ENCODE data around the gene RPTOR.
A peak's percentile ranks its signal among the peaks of the same experiment; 100 is the strongest.

Gene RPTOR

DNA sequence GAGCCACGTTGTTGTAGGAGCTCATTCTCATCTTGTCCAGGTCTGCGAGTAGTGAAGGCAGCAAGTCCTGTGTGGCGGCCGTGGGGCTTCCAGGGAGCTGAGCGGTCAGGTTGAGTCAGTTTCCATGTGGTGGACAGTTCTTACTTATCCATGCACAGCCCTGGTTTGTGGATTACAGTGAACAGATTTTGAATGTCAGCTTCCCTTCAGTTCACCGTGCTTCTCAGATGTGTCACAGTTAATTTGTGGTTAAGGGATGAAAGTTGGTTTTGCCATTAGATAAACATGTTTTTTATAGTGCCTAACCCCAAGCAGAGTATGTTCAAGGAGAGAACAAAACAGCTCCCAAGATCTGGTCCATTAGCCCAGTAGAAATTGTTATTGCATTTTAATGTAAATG is 103.1 kb downstream of the RPTOR start:
- DNase-seq = no peak

DNA sequence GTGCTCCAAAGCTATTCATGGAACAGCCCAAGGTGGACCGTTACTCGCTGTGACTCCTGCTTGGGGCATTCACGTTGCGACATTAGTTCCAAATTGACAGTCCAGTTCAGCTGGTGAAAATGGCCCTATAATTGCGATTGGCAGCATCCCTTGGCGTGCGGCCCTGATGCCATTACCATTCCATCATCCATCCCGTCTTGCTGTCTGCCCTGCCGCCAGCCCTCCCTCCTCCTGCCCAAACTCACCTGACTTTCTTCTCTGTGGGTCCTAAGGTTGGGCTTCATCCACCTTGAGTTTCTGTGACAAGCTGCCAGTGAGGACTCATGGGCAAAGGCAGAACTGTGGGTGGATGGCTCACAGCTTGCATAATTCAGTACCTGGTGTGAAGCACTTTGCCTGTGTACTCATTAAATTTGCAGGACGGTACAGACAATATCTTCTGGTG is 104.6 kb downstream of the RPTOR start:
- DNase-seq = no peak

DNA sequence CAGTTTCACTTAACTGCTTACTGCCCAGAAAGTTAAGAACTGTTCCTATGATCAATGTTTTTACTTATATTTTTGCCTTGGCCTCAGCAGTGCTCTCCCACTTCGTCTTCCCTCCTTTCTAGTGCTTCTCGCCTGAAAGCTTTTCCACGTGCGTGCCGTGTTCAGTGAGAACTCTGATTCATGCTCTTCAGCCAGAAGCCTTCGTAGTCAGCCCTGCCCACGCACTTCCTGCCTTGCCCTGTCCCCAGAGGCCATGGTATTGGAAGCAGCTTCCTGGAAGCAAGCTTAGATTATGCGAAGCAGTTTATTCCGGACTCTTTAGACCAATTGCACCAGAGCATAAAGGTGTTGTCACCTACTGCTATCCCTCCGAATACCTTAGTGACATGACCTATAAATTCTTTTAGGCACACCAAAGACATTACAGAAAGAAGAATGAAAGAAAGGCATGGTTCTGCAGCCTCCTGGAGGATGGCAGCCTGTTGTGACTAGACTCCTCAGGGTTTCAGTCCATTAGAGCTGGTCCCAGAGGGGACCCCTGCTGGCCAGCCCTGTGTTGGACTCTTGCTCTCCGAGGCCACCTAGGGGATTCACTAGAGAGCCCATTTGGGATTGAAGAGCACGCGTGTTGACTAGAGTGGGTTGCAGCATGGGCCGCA is 105.2 kb downstream of the RPTOR start:
- peak; percentile 73 to 74 for DNase-seq

DNA sequence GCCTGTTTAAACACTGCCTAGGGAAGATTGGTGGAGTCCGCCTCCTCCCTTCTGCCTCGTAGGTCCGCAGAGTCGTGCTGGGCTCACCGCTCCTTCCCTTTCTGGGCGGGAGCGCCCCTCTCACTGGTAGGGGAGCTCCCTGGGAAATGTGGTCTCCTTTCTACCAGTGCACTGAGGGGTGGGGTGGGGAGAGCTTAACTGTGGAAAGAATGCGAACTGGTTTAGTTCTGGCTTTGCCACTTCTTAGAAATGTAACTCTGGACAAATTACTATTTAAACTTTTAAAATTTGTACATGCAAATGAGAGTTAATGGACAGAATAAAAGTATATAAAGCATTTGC is 105.7 kb downstream of the RPTOR start:
- DNase-seq = no peak

DNA sequence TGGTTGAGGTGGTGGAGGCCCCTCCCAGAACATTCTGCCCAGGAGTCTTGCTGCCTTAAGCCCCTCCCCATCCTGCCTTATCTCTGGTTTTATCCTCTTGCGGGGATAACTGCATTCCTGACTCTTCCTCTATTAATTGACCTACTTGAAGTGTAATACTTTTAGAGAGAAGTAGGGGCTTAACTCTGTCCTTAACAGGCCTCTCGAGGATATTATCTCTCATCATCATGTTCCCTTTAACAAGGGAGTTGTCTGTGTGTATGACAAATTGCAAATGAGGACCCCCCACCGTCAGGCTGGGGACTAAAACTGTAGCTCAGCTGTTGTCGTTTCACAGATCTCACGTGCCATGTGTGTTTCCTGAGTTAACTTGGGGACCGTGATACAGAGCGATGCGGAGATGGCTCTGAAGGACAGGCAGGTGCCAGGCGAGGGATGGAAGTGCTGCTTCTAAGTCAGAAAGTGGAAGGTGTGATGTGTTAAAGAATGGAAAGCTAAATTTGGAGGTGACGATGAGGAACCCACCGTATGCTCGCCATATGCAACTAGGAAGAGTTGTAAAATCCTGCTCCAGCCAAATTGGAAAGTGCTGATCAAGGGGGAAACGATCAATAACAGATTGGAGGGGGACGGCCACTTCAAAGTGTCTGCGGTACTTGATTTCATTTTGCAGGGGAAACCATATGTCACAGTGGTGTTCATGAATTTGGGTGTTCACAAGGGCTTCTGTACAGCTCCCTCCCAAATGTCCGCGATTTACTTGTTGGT is 106.3 kb downstream of the RPTOR start:
- no peak for DNase-seq

DNA sequence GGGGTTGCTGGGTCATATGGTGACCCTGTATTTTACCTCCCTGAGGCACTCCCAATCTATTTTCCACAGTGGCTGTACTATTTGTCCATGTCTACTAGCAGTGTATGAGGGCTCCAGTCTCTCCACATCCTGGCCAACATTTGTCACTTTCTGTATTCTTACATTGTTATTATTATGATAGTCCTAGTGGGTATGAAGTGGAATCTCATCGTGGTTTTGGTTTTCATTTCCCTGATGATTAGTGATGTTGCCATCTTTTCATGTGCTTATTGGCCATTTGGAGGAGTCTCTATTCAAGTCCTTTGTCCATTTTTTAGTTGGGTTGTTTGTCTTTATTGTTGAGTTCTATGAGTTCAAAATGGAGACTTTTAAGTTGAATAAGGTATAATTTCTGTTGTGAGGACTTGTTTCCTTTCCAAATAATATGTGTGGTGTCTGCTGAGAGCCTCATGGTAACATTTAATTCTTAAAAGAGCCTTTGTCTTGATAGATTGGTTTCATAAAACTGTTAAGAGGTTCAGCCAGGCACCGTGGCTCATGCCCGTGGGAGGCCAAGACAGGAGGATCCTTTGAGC is 108.2 kb downstream of the RPTOR start:
- DNase-seq = no peak

DNA sequence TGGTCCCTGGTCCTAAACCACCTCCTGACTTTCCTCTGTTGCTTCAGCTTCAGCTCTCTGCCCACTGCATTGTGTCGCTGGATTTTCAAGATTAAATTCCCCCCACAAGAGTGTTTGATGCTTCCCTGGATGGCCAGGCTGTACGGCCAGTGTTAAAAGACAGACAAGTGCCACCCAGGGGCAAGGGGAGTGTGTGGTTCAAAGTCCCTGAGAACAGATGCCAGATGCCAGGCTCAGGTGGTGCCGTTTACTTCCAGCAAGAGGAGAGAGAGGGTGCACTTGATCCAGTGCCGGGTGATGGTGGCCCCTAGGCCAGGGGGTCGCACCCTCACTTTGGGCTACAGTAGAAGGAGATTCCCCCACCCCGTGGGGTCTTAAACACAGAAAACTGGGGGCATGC is 109.2 kb downstream of the RPTOR start:
- DNase-seq = no peak

DNA sequence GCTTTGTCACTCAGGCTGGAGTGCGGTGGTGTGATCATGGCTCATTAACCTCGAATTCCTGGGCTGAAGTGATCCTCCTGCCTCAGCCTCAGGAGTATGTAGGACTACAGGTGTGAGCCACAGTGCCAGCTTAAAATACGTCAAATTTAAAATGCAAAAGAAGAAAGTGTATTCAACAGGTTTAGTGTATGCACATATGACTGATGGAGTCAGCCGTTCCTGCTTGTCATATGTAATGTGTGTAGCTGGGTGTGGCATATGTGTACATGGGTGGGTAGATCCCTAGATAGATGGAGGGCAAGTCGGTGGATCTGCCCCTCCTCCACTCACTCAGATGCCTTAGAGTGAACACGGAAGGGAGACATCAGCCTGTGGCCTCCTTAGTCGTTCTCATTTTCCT is 111.0 kb downstream of the RPTOR start:
- DNase-seq = no peak

DNA sequence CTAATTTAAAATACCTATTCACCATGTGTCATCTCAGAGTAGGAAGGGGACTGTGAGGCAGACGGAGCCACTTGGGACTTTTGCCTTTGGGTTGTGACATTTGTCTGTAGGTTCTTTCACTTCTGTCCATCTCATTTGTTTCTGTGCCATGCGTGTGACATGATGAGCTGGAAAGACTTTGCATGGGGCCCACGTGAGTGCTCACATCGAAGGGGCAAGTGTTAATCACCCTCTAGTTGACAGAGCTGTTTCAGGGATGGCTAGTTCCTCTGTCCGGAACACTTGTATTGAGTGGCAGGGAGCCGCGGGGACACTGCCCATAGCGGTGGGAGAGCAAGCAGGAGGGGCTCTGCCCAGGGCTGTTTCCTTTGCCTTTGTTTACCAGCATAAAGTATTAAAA is 112.0 kb downstream of the RPTOR start:
- DNase-seq = no peak

DNA sequence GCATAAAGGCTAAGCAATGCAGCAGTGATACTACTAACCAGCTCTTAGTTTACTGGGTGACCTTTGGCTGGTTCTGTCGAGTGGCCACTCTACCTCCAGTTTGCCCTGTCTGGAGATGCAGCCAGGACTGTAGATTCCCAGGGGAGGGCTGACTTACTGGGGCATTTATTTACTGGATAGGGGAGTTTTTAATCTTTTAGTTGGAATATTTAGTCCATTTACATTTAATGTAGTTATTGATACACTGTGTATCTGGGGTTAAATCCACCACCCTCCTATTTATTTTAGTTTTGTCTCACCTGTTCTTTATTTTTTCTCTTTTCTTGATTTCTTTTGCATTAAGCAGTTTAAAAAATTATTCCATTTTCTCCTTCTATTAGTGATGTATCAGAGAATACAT is 112.9 kb downstream of the RPTOR start:
- no peak for DNase-seq

DNA sequence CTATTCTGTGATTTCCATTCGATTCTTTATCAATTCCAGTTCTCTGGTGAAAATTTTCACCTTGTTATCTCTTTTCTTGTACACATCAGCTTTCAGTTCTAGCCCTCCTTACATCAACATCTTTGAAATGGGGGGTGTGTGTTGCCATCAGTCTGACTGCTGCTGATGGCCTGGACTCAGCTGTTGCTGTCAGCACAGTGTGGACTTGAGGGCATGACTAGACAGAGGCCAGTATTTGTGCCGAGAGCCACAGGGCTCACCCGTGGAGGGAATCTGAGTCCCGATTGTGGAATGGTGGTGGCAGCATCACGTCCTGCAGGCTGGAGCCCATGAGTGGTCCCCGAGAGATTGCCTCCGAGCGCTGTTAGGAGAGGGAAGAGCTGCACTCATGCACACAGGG is 114.2 kb downstream of the RPTOR start:
- DNase-seq = no peak

DNA sequence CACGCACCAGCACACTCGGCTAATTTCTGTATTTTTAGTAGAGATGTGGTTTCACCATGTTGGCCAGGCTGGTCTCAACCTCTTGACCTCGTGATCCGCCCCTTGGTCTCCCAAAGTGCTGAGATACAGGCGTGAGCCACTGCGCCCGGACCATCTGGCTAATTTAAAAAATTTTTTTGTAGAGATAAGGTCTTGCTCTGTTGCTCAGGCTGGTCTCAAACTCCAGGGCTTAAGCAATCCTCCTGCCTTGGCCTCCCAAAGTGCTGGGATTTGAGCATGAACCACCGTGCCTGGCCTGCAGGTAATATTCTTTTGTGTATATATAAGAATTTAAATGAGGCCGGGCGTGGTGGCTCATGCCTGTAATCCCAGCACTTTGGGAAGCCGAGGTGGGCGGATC is 115.0 kb downstream of the RPTOR start:
- no peak for DNase-seq

DNA sequence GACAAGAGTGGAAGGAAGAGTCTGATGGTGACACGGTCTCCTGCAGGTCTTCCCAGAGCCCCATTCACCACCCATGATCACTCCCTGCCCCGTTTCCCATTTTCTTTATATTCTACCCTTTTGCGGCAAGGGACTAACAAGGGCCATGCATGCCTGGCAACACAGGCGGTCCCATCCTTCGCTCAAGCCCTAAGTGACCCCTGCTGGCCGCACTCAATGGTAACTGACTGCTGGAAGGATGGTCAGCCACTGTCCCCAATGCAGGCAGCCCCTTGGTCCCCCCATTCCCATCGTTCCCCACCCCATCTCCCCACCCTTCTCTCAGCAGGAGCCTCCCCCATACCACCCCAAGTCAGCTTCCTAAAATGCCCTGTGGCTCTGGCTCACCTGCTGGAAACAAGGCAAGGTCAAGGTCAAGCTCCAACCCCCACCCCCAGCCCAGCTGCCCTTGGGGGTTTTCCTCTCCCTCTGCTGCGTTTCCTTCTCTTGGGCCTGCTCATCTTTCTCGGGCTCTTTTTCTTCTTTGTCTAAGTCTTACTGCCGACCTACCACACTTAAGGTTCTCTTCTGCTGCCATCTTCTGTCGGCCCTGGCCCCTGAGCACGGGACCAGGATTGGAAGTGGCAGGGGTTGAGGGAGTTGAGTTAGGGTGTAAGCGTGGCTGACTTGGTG is 116.0 kb downstream of the RPTOR start:
- no peak for DNase-seq

DNA sequence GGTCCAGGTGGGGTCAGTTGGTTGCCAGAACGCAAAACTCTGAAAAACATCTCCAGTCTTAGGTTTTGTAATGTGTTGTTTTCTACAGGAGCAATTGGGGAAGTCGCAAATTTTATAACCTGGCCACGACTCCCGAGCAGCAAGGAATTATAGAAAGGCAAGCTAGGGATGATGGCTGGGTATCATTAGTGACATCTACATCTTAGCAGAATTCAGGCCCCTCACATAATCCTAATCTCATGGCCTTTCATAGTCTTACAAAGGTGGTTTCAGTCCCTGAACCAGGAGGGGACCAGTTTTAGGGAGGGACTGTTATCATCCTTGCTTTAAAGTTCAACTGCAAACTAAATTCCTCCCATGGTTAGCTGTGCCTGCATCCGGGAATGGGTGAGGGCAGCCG is 117.9 kb downstream of the RPTOR start:
- peak in 1 of 2 experiments; percentile 14 for DNase-seq

DNA sequence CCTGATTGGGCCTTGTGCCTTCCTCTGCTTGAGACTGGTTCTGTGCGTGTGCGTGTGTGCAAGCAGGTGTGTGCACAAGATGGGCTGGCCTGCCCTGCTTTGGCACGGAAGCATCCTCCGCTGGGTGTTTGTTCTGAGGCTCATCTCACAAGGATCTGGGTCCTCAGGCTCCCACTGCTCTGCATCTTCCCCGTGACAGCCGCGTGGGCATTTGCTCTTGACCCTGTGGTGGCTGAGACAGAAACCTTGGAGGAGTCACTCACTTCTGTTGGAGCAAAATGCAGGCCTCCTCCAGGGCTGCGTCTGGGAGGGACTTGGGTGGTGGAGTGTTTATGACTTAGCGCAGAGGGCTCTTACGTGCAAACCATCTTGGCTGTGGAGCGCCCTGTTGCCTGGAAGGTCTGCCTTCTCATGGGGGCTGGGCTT is 119.2 kb downstream of the RPTOR start:
- no peak for DNase-seq

DNA sequence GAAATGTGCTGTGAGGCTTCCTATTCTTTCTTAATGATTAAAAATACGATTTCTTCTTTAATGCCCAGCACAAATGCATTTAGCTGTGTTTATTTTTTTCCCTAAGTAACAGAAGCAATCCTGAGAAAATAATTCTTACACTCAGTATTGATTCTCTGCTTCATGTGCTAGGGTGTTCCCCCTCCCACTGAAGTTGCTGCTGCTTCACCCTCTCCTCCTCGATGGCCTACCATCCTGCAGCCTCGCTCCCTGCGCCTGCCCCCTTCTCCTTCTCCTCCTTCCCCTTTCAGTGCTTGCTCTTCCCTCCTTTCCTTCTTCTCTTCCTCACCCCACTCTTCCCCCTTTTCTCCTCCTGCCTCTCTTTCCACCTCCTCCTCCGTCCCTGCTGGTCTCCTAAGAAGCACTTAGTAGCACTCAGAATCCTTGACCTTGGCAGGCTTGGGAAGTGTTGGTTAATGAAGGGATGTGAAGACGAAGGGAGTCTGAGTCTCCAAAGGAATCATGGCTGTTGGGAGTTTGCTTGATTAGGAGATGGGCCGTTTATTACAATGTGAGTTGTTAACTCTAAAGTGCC is 119.7 kb downstream of the RPTOR start:
- no peak for DNase-seq

DNA sequence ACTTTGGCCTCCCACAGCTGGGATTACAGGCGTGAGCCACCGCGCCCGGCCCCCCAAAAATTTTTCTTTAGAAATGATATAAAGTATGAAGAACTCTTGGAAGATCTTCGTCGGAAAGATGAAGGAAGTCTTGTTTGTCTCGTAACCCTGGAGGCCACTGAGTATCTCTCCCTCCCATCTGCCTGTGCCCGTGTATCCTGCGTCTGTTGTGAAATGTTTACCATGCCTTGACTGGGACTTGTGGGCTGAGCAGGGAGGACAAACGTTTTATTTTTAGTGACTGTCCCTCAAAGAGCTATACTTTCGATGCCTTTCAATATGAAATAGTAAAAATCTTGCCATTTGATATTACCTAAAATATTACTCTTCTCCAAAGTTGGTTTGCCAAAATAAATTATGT is 121.2 kb downstream of the RPTOR start:
- no peak for DNase-seq

DNA sequence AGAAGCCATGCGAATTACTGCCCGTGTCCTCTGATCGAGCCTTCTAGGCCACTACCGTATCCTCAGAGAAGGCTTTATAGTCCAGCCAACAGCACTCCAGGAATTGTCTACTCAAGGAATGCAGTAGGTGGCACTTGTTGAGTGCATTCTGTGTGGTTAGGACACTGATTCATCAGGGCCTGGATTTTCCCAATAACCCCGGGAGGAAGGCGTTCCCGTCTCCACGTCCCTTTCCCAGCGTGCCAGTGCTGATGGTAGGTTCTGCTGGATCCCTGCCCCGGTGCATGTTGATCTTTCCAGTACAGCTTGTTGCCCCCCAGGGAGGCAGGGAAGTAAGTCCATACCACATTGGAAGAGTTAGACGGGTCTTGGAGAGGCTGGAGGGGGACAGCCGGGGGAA is 122.2 kb downstream of the RPTOR start:
- DNase-seq = no peak

DNA sequence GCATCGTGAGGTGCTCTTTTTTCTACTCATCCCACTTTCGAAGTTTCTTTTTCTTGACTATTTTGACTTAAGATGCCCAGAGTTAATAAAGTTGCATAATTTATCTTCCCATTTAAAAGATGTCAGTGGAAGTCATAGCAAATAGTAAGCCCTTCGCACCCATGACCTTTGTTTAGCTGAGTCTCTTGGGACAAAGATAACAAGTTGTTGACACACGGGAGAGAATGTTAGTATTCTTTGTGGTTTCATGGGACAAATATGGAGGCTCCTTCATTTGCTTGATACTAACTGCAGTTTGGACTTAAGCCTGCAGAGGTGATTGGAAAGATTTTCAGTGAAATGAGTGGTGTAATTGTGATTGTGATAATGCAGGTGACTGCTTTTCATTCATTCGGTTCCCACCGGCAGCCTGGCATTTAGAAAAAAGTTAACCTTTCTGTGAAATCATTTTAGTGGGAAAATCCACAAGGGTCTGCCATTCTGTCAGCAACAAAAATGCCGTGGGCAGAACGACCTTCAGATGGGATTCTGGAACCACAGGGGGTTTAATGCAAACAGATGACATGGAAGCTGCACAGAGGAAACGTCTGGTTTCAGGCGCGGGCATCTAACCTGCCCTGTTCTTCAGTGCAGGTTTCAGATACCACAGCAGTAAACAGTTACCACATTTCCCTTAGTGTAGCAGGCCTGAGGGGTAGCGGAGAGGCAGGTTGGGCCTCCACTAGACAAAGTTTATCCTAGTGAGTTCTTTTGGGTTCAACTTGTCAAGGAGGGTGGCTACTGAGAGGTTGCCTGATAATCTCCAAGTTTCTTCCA is 123.0 kb downstream of the RPTOR start:
- DNase-seq = no peak

DNA sequence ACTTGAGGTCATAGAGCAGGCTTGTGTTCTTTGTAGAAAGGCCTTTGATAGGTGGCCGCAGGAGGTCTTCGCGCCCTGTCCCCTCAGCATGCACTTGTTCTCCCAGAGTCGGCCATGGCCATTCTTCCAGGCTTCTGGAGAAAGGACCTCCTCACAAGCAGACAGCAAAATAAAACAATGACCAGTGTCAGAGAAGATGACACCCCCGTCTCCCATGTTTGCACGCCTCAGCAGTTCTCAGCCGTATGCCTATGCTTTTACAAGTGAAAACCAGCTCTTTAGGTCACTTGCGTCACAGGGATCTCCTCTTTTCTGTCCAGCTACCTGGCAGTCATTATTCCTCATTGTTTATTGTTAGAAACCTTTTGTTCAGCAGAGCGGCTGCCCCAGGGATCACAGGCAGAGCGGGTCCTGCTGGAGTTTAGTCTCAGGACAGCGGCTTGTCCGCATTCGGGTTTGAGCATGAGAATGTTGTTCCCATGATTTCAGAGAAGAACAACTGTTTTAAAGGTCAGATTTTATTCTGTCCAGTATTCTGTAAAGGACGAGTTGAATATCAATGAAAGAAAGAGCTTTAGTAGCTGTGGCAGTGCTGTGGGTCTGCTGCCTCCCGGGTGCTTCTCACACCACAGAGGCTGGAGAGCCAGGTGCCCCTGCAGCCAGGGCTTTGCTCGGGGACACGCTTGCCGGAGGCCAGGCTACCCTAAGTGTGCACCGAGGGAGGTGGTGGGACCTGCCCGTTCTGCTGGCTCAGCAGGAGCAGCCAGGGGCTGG is 123.9 kb downstream of the RPTOR start:
- no peak for DNase-seq

DNA sequence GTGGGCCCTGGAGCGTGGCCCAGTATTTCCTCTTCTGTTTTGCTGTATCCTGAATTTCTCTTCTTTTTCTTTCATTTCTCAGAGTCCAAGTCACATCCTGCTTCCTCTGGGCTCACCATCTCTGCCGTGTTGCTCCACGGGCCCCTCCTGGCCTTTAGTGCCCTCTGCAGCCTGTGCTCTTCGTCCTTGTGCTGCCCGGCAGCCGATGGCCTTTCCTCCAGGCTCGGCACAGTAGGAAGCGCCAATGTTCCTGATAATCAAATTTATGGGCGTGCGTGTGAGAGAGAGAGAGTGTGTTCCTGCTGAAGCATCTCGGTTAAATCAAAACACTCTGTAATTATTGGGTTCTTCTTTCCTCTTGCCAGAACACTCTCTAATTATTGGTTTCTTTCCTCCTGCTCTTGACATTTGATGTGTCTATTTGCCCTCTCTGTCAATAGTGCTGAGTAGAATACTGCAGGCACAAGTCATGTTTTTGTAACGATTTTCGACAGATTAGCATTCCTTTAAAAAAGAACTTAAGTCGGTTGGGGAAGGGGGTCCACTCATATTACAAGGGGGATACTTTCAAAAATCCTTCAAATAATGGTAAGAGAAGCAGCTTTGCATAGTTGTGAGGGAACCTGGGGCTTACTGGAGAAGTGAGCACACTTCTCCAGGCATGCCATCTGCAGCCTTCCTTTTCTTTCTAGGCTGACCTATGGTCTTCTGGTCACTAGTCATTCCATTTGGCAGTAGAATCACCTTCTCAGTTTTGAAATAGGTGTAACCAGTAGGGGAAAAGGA is 126.6 kb downstream of the RPTOR start:
- DNase-seq = no peak

Measured in Kasumi-1 (cell line).